ENCODE measurements around the gene RPL27A.

GRCh38 chr11:8735094-8735493 lies 52.5 kb downstream of the RPL27A start:
- TF ChIP-seq POLR2AphosphoS5 (IDR thresholded peaks at IDR 0.05) (no peak), POLR2A (IDR thresholded peaks at IDR 0.05) (no peak), CTCF (IDR thresholded peaks at IDR 0.05) (no peak)
